PC-9 (cell line): ENCODE data around the gene STARD10. TPM values are rescaled to one million over a fixed set of nuclear protein-coding genes. Genes with fewer than 3 reads are reported as not detected.

Experiments used
- BruUV-seq: library from RNA; stranded (reverse); fragments of 400-500 nt; replicated peaks from 2 replicates; lab custom pipeline; 2021; lab: Mats Ljungman, UMichigan
- CTCF ChIA-PET: fragments of 300-600 bp; sonication (Branson Sonifier 250); formaldehyde crosslinking; loops from one replicate; lab custom pipeline; 2022; ENCODE audit warnings: antibody characterized with exemption; lab: Charles Lee
- POLR2A ChIA-PET: fragments of 300-600 bp; sonication (Branson Sonifier 250); formaldehyde crosslinking; loops from one replicate; lab custom pipeline; 2022; ENCODE audit warnings: antibody characterized with exemption; ENCODE audit not compliant: unreplicated experiment; lab: Charles Lee
- DNase-seq, 2 experiments: peaks; one replicate each; pipeline versions ENCODE4 v3.0.0 to v3.0.0-alpha.2; 2015 to 2022; ENCODE audit warnings: mixed read lengths in 1 of 2
- H2AFZ ChIP-seq: fragments of 200-600 bp; sonication (generic); 2 replicates; pipeline ENCODE4 v1.8.1; 2017; ENCODE audit warnings: antibody characterized with exemption
- H3F3A ChIP-seq: fragments of 200-600 bp; sonication (generic); 2 replicates; pipeline ENCODE4 v1.8.1; 2017; ENCODE audit warnings: antibody characterized with exemption, mild to moderate bottlenecking, low read depth; ENCODE audit not compliant: insufficient read depth
- H3K27ac ChIP-seq: fragments of 200-600 bp; sonication (generic); 2 replicates; pipeline ENCODE4 v1.6.1; 2016; ENCODE audit warnings: mixed run types
- H3K27me3 ChIP-seq: fragments of 200-600 bp; sonication (generic); 2 replicates; pipeline ENCODE4 v1.6.1; 2016; ENCODE audit warnings: low read depth, mixed run types; ENCODE audit not compliant: insufficient read depth
- H3K36me3 ChIP-seq: fragments of 200-600 bp; sonication (generic); 2 replicates; pipeline ENCODE4 v1.6.1; 2016; ENCODE audit warnings: low read depth, mixed run types
- H3K4me1 ChIP-seq: fragments of 200-600 bp; sonication (generic); replicated peaks from 2 replicates; pipeline ENCODE4 v1.6.1; 2016; ENCODE audit warnings: mixed run types; ENCODE audit not compliant: insufficient read depth
- H3K4me2 ChIP-seq: fragments of 200-600 bp; sonication (generic); 2 replicates; pipeline ENCODE4 v1.6.1; 2017; ENCODE audit warnings: mixed run types
- H3K4me3 ChIP-seq: fragments of 200-600 bp; sonication (generic); 2 replicates; pipeline ENCODE4 v1.6.1; 2016; ENCODE audit warnings: mixed run types
- H3K79me2 ChIP-seq: fragments of 200-600 bp; sonication (generic); 2 replicates; pipeline ENCODE4 v1.6.1; 2017; ENCODE audit warnings: low read depth, mixed run types
- H3K9me2 ChIP-seq: fragments of 200-600 bp; sonication (generic); 2 replicates; pipeline ENCODE4 v1.8.1; 2017; ENCODE audit warnings: mild to moderate bottlenecking; ENCODE audit not compliant: insufficient read depth
- H3K9me3 ChIP-seq: fragments of 200-600 bp; sonication (generic); 2 replicates; pipeline ENCODE4 v1.8.1; 2016; ENCODE audit warnings: low read depth; ENCODE audit not compliant: insufficient read depth
- H4K20me1 ChIP-seq: fragments of 200-600 bp; sonication (generic); 2 replicates; pipeline ENCODE4 v1.8.1; 2017; ENCODE audit not compliant: insufficient read depth
- CTCF ChIP-seq: fragments of 200-600 bp; sonication (generic); conservative IDR thresholded peaks from 2 replicates; pipeline ENCODE4 v1.6.1; 2017; ENCODE audit warnings: mixed run types, antibody characterized with exemption, mild to moderate bottlenecking, moderate library complexity
- EZH2 ChIP-seq: fragments of 200-600 bp; sonication (generic); IDR thresholded peaks from 2 replicates; pipeline ENCODE4 v1.8.0; 2017; ENCODE audit warnings: antibody characterized with exemption, low read depth
- intact Hi-C: fragments of 100-400 bp; cut with micrococcal nuclease; formaldehyde crosslinking; loops from one replicate; pipeline ENCODE4 v1.10.0; 2022; ENCODE audit not compliant: unreplicated experiment
- total RNA-seq: library from RNA; stranded (reverse); gene quantifications from 2 replicates; pipeline ENCODE4 v1.2.3, GENCODE V29; 2021

The STARD10 gene
- total RNA-seq, 1 experiment from 2014 or later, result 145 TPM

- CTCF ChIA-PET, result interaction anchor here (0.8 kb wide), 1 partner anchor 117 kb away, joined by 3 read pairs; no protein-coding TSS in a partner anchor
- DNase-seq, result no peak
Measured at GRCh38 chr11:72842126-72842525, 48.3 kb upstream of the STARD10 start.

GRCh38 chr11:72841397-72841796, 47.5 kb upstream of the STARD10 start:
- Histone ChIP-seq H3K36me3 (no peaks in the 10 kb centered on the region), H3K9me2 (no peaks in the 10 kb centered on the region), H3K27me3 (no peaks in the 10 kb centered on the region), H4K20me1 (no peaks in the 10 kb centered on the region), H3K9me3 (no peaks in the 10 kb centered on the region), H3F3A (peaks cover 9% of the 10 kb centered on the region; the same call in 1 of the 2 replicates), H3K4me2 (no peak overlapping the region), H3K4me3 (no peak overlapping the region), H3K27ac (peak overlapping the region; percentile 49; the same call in 1 of the 2 replicates), H3K4me1 (peaks cover 8% of the 10 kb centered on the region), H2AFZ (no peak overlapping the region), H3K79me2 (no peaks in the 10 kb centered on the region)
- POLR2A ChIA-PET, result no interaction called here
- BruUV-seq, result no TSS peak
- CTCF ChIA-PET, result interaction anchor here (0.7 to 1.8 kb wide), 3 partner anchors 13 to 336 kb away, joined by 3 to 4 read pairs (median 3); no protein-coding TSS in a partner anchor
- intact Hi-C loops, result no loop called here
- no peak for TF ChIP-seq CTCF
- TF ChIP-seq EZH2, result no peak
- no peak for DNase-seq

More at GRCh38 chr11:72842126-72842525, 48.3 kb upstream of the STARD10 start:
- POLR2A ChIA-PET, result no interaction called here
- H3K27ac ChIP-seq, result no peak overlapping the region
- H3K9me3 ChIP-seq, result no peaks in the 10 kb centered on the region
- TF ChIP-seq CTCF, result no peak
- H3K4me1 ChIP-seq, result peaks cover 8% of the 10 kb centered on the region
- H3K36me3 ChIP-seq, result no peaks in the 10 kb centered on the region
- H2AFZ ChIP-seq, result no peak overlapping the region
- no peaks in the 10 kb centered on the region for H3K9me2 ChIP-seq
- no peaks in the 10 kb centered on the region for H3K27me3 ChIP-seq
- intact Hi-C loops, result no loop called here
- no peaks in the 10 kb centered on the region for H3K79me2 ChIP-seq
- BruUV-seq, result no TSS peak
- H3F3A ChIP-seq, result peaks cover 9% of the 10 kb centered on the region; the same call in 1 of the 2 replicates
- no peak overlapping the region for H3K4me2 ChIP-seq
- H4K20me1 ChIP-seq, result no peaks in the 10 kb centered on the region
- H3K4me3 ChIP-seq, result no peak overlapping the region

GRCh38 chr11:72840780-72841179, 46.9 kb upstream of the STARD10 start:
- BruUV-seq, result no TSS peak
- no peaks in the 10 kb centered on the region for H4K20me1 ChIP-seq
- H3K27ac ChIP-seq, result peak overlapping the region; percentile 49
- no peaks in the 10 kb centered on the region for H3K79me2 ChIP-seq
- H3K4me1 ChIP-seq, result peaks cover 8% of the 10 kb centered on the region
- H3K36me3 ChIP-seq, result no peaks in the 10 kb centered on the region
- H3K9me2 ChIP-seq, result no peaks in the 10 kb centered on the region
- no peak overlapping the region for H3K4me3 ChIP-seq
- H3K4me2 ChIP-seq, result peak overlapping the region; percentile 26; the same call in 1 of the 2 replicates
- H2AFZ ChIP-seq, result no peak overlapping the region
- intact Hi-C loops, result no loop called here
- no peak for TF ChIP-seq CTCF
- no peak for TF ChIP-seq EZH2
- H3K9me3 ChIP-seq, result no peaks in the 10 kb centered on the region
- peak in 1 of 2 experiments; percentile 62 for DNase-seq
- POLR2A ChIA-PET, result no interaction called here
- CTCF ChIA-PET, result interaction anchor here (0.5 to 1.8 kb wide), 3 partner anchors 116 to 448 kb away, joined by 3 to 7 read pairs (median 4); no protein-coding TSS in a partner anchor
- H3K27me3 ChIP-seq, result no peaks in the 10 kb centered on the region
- H3F3A ChIP-seq, result peaks cover 9% of the 10 kb centered on the region; the same call in 1 of the 2 replicates
